HG03439 (cell line): Measurements from ENCODE around the gene ABCD4.
A peak's percentile ranks its signal among the peaks of the same experiment; 100 is the strongest.
"Not testable (repeated sequence)": the region's sequence is repeated elsewhere in the genome, so short reads cannot be mapped to it uniquely, and the experiment has no call there.

Source experiments
- ATAC-seq: cut with Tn5 transposase; IDR thresholded peaks from one replicate; pipeline ENCODE4 v1.9.1; 2021; ENCODE audit warnings: mild to moderate bottlenecking, moderate library complexity; ENCODE audit not compliant: unreplicated experiment

The ABCD4 gene

GRCh38 chr14:74302634-74303569, at the start of gene ABCD4:
TSS of gene ABCD4 (minus strand) at chr14:74302934. CDS start at chr14:74302912, 22 bp downstream.
- ATAC-seq: peak; percentile 95

DNA sequence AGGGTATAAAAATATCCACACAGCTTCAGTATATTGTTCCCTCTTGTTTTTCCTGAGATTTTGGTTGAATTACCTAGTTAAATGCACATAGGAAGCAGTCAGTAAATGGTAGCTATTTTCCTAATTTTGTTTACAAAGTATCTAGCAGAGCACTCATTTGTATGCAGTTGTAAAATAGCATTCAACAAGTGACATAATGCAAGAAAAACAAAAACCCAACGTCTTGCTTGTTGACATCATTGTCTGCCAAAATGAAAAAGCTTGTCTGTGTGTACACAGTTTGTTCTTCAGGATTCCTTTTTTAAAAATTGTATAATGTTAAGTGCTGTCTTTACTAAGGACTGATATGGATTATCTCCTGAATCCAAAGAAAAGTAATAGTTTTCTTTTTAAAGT, 48.2 kb upstream of the ABCD4 start:
- ATAC-seq: no peak

DNA sequence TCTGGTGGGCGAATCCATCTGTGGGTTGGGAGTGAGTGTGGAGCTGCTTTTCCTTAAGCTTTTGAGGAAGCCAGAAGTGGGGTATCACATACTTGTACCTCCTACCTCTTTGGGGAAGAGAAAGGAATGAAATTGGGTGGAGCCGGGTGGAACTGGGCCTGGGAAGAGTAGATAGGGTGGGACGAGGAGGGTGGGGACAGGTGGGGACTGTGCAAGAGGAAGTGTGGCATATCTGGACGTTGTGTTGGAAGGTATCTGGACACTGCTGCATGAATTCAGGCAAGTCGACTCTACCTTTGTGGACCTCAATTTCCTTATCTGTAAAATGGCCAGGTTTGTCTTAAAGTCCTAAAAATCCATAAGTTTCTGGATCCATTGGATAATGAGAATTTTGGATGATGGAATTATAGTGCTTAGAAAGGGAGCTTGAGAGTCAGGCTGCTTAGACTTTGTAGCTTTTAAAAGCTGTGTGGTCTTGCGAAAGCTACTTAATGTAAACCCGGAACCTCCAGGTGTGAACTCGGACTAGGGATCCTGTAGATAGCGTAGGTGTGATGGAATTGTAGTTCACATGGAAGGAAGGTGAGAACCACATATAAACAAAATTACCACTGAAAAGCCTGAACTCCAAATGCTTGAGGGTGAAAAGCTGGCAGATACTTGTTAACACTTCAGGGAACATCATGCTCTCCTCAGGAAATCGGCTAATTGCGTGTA, 47.6 kb upstream of the ABCD4 start:
- ATAC-seq: no peak

DNA sequence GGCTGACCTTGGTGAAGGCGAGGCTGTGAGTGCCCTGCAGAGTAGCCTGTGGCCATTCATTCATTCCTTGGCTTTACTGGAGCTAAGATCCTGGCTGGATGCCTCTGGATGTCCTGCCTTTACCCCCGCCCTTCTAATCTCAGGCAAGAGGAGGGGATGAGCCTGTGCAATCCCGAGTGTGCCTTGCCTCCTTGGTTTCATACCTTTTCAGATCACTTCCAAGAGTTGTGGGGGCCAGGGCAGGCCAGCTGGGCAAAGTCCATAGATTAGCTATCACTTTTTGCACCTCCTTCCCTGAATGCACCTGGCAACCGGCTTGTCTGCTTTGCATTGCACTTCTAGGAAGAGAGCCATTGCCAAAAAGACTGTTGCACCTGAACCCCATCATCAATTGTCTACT, 47.0 kb upstream of the ABCD4 start:
- no peak for ATAC-seq

- ATAC-seq: no peak
Observed at GRCh38 chr14:74348735-74349463, 46.2 kb upstream of the ABCD4 start.

- ATAC-seq: no peak
Observed at GRCh38 chr14:74348241-74348734, 45.6 kb upstream of the ABCD4 start, which contains the start of gene VRTN. TSS of gene VRTN (plus strand) at chr14:74348471. CDS start at chr14:74356784, 8,313 bp downstream.

GRCh38 chr14:74347795-74348100, 45.0 kb upstream of the ABCD4 start:
- ATAC-seq: no peak

DNA sequence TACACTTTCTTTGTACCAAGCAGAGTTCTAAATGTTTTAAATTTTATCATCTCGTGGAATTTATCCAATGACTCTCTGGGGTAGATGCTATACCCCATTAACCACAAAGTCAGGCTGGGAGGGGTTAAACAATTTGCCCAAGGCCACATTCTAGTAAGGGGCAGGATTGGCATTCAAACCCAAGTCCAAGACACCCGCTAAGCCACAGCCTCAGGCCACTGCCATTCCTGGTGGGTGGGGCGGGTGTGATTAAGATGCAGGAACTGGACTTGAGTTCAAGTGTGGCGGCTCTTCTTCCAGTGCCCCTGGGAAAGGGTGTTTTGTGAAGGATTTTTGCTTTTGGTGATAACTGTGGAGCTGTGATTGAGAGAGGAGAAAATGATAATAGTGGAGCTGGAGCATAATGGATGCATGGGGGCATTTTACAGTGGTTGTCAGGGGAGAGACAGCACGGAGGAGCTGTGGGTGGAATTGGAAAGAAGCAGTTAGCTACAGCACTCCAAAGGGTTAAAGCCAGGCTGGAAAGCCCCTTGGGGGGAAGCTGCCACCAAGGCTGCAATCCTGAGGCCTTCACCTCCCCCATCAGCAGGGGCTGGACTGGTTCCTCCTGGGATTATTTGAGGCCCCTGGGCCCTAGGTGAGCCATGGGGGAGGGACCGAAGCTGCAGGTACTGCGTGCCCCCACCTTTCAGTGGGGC, 44.5 kb upstream of the ABCD4 start:
- no peak for ATAC-seq

- ATAC-seq: no peak
Observed at GRCh38 chr14:74346341-74346740, 43.6 kb upstream of the ABCD4 start.

- no peak for ATAC-seq
Observed at GRCh38 chr14:74333909-74334308, 31.2 kb upstream of the ABCD4 start.

DNA sequence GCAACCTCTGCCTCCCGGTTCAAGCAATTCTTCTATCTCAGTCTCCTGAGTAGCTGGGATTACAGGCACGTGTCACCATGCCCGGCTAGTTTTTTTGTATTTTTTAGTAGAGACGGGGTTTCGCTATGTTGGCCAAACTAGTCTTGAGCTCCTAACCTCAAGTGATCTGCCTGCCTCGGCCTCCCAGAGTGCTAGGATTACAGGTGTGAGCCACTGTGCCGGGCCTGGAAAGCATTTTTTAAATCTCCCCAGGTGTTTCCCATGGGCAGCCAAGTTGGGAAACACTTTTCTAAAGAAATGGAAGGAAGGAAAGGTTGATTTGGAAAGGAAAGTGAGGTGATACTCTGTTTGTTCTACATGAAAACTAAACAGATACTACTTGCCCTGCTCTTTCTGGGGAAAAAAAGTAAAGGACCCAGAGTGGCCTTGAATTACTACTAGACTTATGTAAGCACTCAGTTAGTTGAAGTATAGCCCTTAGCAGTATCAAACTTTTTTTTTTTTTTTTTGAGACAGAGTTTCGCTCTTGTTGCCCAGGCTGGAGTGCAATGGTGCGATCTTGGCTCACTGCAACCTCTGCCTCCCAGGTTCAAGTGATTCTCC, 27.3 kb upstream of the ABCD4 start:
- ATAC-seq: not testable (repeated sequence)

GRCh38 chr14:74326369-74327152, 23.8 kb upstream of the ABCD4 start:
- no peak for ATAC-seq

GRCh38 chr14:74325446-74325845, 22.7 kb upstream of the ABCD4 start:
- no peak for ATAC-seq

GRCh38 chr14:74324931-74325361, 22.2 kb upstream of the ABCD4 start:
- no peak for ATAC-seq

GRCh38 chr14:74314576-74314975, 11.8 kb upstream of the ABCD4 start:
- ATAC-seq: no peak

GRCh38 chr14:74313601-74314000, 10.9 kb upstream of the ABCD4 start:
- no peak for ATAC-seq

DNA sequence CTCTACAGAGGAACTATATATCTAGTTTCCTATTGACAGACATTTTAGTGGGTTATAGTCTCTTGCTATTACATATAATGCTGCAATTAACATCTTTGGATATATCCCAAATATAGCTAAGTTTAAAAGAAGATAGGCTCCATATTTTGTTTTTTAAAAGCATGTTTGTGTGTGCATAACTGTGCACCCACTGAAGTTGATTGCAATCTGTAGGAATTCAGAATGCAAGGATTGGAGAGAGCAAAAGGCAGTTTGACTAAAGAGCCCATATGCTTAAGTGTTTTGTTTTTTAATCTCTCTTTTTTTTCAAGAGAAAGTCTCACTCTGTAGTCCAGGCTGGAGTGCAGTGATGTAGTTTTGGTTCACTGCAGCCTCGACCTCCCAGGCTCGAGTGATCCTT, 9.4 kb upstream of the ABCD4 start:
- no peak for ATAC-seq

DNA sequence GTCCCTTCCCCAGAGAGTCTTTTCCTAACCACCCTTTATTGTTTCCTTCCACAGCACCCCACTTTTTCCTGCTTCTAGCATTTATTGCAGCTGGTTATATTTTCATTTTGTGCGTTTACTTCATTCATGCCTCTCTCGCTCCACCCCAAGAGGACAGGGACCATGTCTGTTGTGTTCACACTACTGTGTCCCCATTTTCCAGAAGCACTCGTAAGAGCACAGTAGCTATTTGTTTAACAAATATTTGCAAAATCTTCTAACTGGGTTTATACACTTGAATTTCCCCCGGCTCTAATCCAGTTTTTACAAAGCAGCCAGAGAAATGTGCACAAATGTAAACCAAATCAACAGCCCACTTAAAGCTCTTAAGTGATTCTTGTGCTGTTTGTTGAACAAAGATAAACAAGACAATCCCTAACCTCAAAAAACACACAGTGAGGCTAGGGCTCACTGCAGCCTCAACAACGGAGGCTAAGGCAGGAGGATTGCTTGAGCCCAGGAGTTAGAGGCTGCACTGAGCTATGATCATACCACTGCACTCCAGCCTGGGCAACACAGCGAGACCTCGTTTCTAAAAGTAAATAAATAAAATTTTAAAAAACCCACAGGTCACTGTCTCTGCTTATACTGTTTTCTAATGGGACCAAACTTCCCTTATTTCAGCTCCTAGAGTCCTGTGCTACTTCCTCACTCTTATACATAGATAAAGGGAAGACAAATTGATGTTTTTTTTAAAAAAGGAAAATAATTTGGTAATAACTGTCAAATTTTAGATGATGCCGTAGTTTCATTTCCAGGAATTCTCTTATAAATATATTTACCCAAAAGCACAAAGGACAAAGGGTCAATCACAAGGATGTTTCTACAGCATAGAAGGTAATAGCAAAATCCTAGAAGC, 6.6 kb upstream of the ABCD4 start:
- no peak for ATAC-seq
